Fibroblast of peridontal ligament (primary cell): ENCODE measurements around the gene COLGALT1.
"Not testable (repeated sequence)": the region's sequence is repeated elsewhere in the genome, so short reads cannot be mapped to it uniquely, and the experiment has no call there.

Experiments
- DNase-seq: peaks from one replicate; pipeline ENCODE4 v3.0.0-alpha.2; 2010; ENCODE audit errors: extremely low read depth

Gene COLGALT1

GRCh38 chr19:17560205-17560595, 4.8 kb downstream of the COLGALT1 start:
- DNase-seq, result peak; percentile 93

GRCh38 chr19:17562097-17562496, 6.6 kb downstream of the COLGALT1 start:
- no peak for DNase-seq

- no peak for DNase-seq
These were observed 7.1 kb downstream of the COLGALT1 start for GRCh38 chr19:17562561-17562960.

GRCh38 chr19:17564781-17565180, 9.3 kb downstream of the COLGALT1 start:
- no peak for DNase-seq

- no peak for DNase-seq
These were observed 10.2 kb downstream of the COLGALT1 start for GRCh38 chr19:17565611-17566010.

GRCh38 chr19:17567940-17568339, 12.5 kb downstream of the COLGALT1 start:
- DNase-seq, result no peak

GRCh38 chr19:17570291-17570690, 14.8 kb downstream of the COLGALT1 start:
- not testable (repeated sequence) for DNase-seq

GRCh38 chr19:17570791-17571190, 15.3 kb downstream of the COLGALT1 start:
- no peak for DNase-seq

GRCh38 chr19:17572638-17573037, 17.2 kb downstream of the COLGALT1 start:
- DNase-seq, result no peak

- no peak for DNase-seq
These were observed 20.7 kb downstream of the COLGALT1 start for GRCh38 chr19:17575871-17576757.

GRCh38 chr19:17576758-17577456, 21.5 kb downstream of the COLGALT1 start:
- no peak for DNase-seq

- DNase-seq, result no peak
These were observed 22.1 kb downstream of the COLGALT1 start for GRCh38 chr19:17577457-17578097.

GRCh38 chr19:17579661-17580244, 24.3 kb downstream of the COLGALT1 start:
- DNase-seq, result peak; percentile 19

GRCh38 chr19:17580470-17581144, 25.2 kb downstream of the COLGALT1 start:
- DNase-seq, result no peak

GRCh38 chr19:17581211-17581874, 25.9 kb downstream of the COLGALT1 start:
- no peak for DNase-seq

- no peak for DNase-seq
These were observed 27.2 kb downstream of the COLGALT1 start for GRCh38 chr19:17582613-17583012.

GRCh38 chr19:17584132-17584531, 28.7 kb downstream of the COLGALT1 start:
- no peak for DNase-seq

GRCh38 chr19:17585395-17585794, 29.9 kb downstream of the COLGALT1 start:
- DNase-seq, result not testable (repeated sequence)

GRCh38 chr19:17590866-17591265, 35.4 kb downstream of the COLGALT1 start:
- DNase-seq, result no peak

- not testable (repeated sequence) for DNase-seq
These were observed 38.8 kb downstream of the COLGALT1 start for GRCh38 chr19:17594296-17594695.

GRCh38 chr19:17598063-17598462, 42.6 kb downstream of the COLGALT1 start:
- DNase-seq, result not testable (repeated sequence)
